IMR-90 (cell line): ENCODE data around the gene RNU6-8.

Source experiments
- CTCF ChIP-seq: conservative IDR thresholded peaks from 2 replicates; pipeline ENCODE4 v1.5.1; 2012; ENCODE audit warnings: mild to moderate bottlenecking, low read depth, low read length, improper control_type of control experiment
- FOS ChIP-seq: fragments of 150-350 bp; IDR thresholded peaks from 2 replicates; pipeline ENCODE4 v1.6.1; 2016; ENCODE audit warnings: low read depth, low read length
- NFE2L2 ChIP-seq: fragments of 150-350 bp; IDR thresholded peaks from 2 replicates; pipeline ENCODE4 v1.6.1; 2016; ENCODE audit warnings: low read depth, mild to moderate bottlenecking, low read length
- RAD21 ChIP-seq: IDR thresholded peaks from 2 replicates; pipeline ENCODE4 v1.6.1; 2012; ENCODE audit warnings: low read length, improper control_type of control experiment

- no peak for TF ChIP-seq CTCF
- TF ChIP-seq FOS: no peak
- TF ChIP-seq RAD21: no peak
- TF ChIP-seq NFE2L2: no peak
Measured at GRCh38 chr14:32246751-32247150, 43.7 kb upstream of the RNU6-8 start.
